ENCODE results near the gene KANK4. TPM values are rescaled to one million over a fixed set of nuclear protein-coding genes. Genes with fewer than 3 reads are reported as not detected.
"Not testable (repeated sequence)": the region's sequence is repeated elsewhere in the genome, so short reads cannot be mapped to it uniquely, and the experiment has no call there.

Gene KANK4
- total RNA-seq, 4 donors from 2014 or later: 0.54 to 0.59 (median 0.56) TPM; not detected in 1

GRCh38 chr1:62259551-62259950, 59.7 kb downstream of the KANK4 start:
- intact Hi-C loops (cut with DNase I): no loop called here
- no peak for DNase-seq
- 97% methylated on average over 4 of the region's 4 CpGs for WGBS, 2 donors
- Histone ChIP-seq H3K4me3 (replicated peaks in 1 of 3) (no peak overlapping the region), H3K27me3 (no peaks in the 10 kb centered on the region), H3K9me3 (no peaks in the 10 kb centered on the region), H3K27ac (no peak overlapping the region), H3K36me3 (no peaks in the 10 kb centered on the region), H3K4me1 (no peaks in the 10 kb centered on the region)
- no peak for TF ChIP-seq POLR2A (IDR thresholded peaks at IDR 0.05)
- TF ChIP-seq, protein P1, sequence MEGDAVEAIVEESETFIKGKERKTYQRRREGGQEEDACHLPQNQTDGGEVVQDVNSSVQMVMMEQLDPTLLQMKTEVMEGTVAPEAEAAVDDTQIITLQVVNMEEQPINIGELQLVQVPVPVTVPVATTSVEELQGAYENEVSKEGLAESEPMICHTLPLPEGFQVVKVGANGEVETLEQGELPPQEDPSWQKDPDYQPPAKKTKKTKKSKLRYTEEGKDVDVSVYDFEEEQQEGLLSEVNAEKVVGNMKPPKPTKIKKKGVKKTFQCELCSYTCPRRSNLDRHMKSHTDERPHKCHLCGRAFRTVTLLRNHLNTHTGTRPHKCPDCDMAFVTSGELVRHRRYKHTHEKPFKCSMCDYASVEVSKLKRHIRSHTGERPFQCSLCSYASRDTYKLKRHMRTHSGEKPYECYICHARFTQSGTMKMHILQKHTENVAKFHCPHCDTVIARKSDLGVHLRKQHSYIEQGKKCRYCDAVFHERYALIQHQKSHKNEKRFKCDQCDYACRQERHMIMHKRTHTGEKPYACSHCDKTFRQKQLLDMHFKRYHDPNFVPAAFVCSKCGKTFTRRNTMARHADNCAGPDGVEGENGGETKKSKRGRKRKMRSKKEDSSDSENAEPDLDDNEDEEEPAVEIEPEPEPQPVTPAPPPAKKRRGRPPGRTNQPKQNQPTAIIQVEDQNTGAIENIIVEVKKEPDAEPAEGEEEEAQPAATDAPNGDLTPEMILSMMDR (IDR thresholded peaks at IDR 0.05): no peak

GRCh38 chr1:62250126-62250726, 69.0 kb downstream of the KANK4 start:
- H3K4me3 ChIP-seq (replicated peaks in 1 of 3): no peak overlapping the region
- DNase-seq: no peak
- H3K27ac ChIP-seq: no peak overlapping the region
- WGBS, 2 donors: 69 to 83% methylated on average over 7 to 10 of the region's 10 CpGs
- no peaks in the 10 kb centered on the region for H3K36me3 ChIP-seq
- no peaks in the 10 kb centered on the region for H3K4me1 ChIP-seq
- intact Hi-C loops (cut with DNase I): no loop called here
- H3K27me3 ChIP-seq: no peaks in the 10 kb centered on the region
- TF ChIP-seq POLR2A (IDR thresholded peaks at IDR 0.05): no peak
- TF ChIP-seq, protein P1 (IDR thresholded peaks at IDR 0.05): no peak
- H3K9me3 ChIP-seq: no peaks in the 10 kb centered on the region

DNA sequence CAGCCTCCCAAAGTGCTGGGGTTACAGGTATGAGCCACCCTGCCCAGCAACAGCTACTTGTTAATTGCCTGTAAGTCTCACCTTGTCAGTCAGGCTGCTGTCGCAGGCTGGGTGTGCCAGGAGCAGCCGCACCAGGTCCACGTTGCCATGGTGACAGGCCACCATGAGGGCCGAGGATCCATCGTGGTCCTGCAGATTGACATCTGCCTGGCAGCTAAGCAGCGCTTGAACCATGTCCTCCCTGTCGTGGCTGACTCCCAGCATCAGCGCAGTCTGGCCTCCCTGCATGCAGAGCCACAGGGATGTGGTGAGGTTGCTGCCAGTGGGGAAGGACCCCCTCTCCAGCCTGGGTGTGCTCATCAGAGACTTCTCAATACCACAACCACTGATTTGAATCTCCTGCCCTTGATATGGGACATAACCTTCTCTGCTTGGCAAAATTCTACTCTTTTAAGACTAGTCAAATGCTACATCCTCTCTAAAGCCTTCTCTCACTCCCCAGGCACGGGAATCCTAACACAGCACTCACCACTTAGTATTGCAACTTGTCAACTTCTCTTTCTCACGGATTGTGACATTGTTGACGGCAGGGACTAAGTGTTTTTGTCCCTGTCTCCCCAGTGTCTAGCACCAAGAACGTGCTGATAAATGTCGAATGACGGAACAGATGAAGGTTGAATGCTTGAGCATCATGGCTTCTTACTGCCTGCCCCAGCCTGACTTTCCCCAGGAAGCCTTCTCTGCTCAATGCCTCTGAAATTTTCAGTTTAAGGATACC, 71.7 kb downstream of the KANK4 start:
- H3K4me1 ChIP-seq: no peaks in the 10 kb centered on the region
- intact Hi-C loops (cut with DNase I): no loop called here
- no peaks in the 10 kb centered on the region for H3K27me3 ChIP-seq
- H3K36me3 ChIP-seq: no peaks in the 10 kb centered on the region
- H3K4me3 ChIP-seq (replicated peaks in 1 of 3): no peak overlapping the region
- H3K27ac ChIP-seq: no peak overlapping the region
- H3K9me3 ChIP-seq: no peaks in the 10 kb centered on the region
- TF ChIP-seq POLR2A (IDR thresholded peaks at IDR 0.05): no peak
- TF ChIP-seq, protein P1 (IDR thresholded peaks at IDR 0.05): no peak
- 80 to 82% methylated on average over 9 to 11 of the region's 14 CpGs for WGBS, 2 donors
- no peak for DNase-seq

DNA sequence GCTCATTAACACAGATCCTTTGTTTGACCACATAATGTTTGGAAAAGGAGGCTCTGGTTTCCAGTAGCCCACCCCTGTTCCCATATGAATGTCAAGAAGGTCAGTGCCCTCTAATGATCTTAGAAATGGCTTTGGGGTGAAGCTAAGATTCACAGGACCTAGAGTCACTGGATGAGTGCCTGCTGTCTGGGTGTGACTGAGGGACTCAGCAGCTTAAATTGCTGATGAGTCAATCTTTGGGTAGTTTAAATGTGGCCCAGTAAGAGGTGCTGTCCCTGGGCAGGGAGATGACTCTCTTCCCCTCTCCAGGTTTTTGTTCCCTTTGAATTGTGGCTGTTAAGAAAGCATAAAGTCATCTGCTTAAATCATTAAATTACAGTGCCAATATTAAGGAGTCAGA, 74.0 kb downstream of the KANK4 start:
- TF ChIP-seq POLR2A (IDR thresholded peaks at IDR 0.05): no peak
- TF ChIP-seq, protein P1 (IDR thresholded peaks at IDR 0.05): no peak
- no peaks in the 10 kb centered on the region for H3K27me3 ChIP-seq
- H3K36me3 ChIP-seq: no peaks in the 10 kb centered on the region
- intact Hi-C loops (cut with DNase I): no loop called here
- no peak overlapping the region for H3K27ac ChIP-seq
- no peaks in the 10 kb centered on the region for H3K9me3 ChIP-seq
- H3K4me1 ChIP-seq: no peaks in the 10 kb centered on the region
- no peak for DNase-seq
- no peak overlapping the region for H3K4me3 ChIP-seq (replicated peaks in 1 of 3)

DNA sequence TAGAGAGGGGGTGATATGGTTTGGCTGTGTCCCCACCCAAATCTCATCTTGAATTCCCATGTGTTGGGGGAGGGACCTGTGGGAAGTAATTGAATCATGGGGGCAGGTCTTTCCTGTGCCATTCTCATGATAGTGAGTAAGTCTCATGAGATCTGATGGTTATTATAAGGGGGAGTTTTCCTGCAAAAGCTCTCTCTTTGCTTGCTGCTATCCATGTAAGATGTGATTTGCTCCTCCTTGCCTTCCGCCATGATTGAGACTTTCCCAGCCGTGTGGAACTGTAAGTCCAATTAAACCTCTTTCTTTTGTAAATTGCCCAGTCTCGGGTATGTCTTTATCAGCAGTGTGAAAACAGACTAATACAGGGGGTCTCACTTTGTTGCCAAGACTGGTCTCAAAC, 74.9 kb downstream of the KANK4 start:
- H3K27me3 ChIP-seq; H3K9me3 ChIP-seq; intact Hi-C loops (cut with DNase I); H3K4me1 ChIP-seq; H3K36me3 ChIP-seq; DNase-seq; H3K4me3 ChIP-seq (replicated peaks in 1 of 3); H3K27ac ChIP-seq: not testable (repeated sequence)
- 95 to 99% methylated on average over 3 of the region's 3 CpGs for WGBS, 2 donors
